ENCODE results near the gene TTLL5. TPM values are rescaled to one million over a fixed set of nuclear protein-coding genes. Genes with fewer than 3 reads are reported as not detected.

TTLL5 gene
- polyA plus RNA-seq, 1 experiment, result 24.1 TPM

DNA sequence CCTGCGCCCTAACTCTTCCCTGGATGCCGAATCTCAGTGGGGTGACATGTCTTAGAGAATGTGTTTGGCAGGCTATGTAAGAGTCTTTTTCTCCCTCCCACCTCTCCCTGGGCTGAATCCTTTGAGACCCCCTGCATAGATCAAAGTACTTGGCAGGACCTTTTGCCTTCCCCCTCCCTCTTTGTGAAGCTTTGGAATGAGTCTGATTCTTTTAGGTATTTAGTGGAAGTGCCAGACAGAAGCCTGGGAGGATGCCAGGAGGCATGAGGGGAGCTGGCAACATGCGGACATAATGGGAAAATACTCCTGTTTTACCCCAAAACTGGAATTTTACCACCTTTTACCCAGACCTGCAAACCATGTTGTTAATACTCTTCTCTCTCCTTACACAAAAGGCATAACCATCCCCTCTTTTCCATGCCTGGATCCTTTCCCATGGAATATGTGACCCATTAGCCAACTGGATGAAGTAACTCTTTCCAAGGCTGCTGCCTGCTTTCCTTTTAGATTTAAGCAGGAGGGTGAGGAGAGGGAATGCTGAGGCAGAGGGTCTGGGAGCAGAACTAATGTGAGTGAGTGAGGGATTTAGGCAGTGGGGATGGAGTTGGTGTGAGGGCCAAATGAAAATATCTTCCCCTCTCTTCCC lies 41.7 kb downstream of the TTLL5 start:
- no peaks in the 10 kb centered on the region for H3K27me3 ChIP-seq (ENCODE audit: control insufficient read depth, insufficient read depth, low read length)
- H3K4me3 ChIP-seq (ENCODE audit: low read depth, low read length), result no peak overlapping the region
- ChIA-PET POLR2A (no interaction called here), CTCF (interaction anchor here (0.6 to 3.7 kb wide), 3 partner anchors 7 to 204 kb away, joined by 3 to 26 read pairs (median 7); no protein-coding TSS in a partner anchor)
- no peaks in the 10 kb centered on the region for H3K9me3 ChIP-seq (ENCODE audit: control insufficient read depth, insufficient read depth, low read length)
- no peak overlapping the region for H3K27ac ChIP-seq (ENCODE audit: low read depth, low read length)
- TF ChIP-seq, protein P1, sequence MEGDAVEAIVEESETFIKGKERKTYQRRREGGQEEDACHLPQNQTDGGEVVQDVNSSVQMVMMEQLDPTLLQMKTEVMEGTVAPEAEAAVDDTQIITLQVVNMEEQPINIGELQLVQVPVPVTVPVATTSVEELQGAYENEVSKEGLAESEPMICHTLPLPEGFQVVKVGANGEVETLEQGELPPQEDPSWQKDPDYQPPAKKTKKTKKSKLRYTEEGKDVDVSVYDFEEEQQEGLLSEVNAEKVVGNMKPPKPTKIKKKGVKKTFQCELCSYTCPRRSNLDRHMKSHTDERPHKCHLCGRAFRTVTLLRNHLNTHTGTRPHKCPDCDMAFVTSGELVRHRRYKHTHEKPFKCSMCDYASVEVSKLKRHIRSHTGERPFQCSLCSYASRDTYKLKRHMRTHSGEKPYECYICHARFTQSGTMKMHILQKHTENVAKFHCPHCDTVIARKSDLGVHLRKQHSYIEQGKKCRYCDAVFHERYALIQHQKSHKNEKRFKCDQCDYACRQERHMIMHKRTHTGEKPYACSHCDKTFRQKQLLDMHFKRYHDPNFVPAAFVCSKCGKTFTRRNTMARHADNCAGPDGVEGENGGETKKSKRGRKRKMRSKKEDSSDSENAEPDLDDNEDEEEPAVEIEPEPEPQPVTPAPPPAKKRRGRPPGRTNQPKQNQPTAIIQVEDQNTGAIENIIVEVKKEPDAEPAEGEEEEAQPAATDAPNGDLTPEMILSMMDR (IDR thresholded peaks at IDR 0.05; ENCODE audit: low read depth, low read length), result no peak
- DNase-seq (ENCODE audit: low read depth, low spot score), result no peak

DNA sequence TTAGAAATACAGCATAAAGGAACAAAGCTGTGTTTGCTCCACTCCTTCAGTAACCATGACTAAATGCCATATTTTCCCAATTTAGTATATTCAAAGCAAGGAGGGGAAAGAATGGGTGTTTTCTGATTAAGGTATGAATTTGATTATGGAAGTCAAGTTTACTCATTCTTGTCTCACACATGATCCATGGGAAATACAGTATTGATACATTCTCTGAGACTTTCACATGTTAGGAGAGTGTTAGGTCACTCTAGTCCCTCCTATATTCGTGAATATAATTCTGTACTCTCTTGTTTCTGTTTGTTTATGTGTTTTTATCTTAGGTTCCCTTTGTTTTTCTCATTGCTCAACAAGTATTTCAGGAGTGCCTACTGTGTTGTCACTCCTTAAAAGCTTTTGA lies 42.4 kb downstream of the TTLL5 start:
- CTCF ChIA-PET, result interaction anchor here (2.9 kb wide), 1 partner anchor 279 kb away, joined by 15 read pairs; the partner anchor contains the start of gene TGFB3
- POLR2A ChIA-PET, result no interaction called here
- TF ChIP-seq, protein P1 (IDR thresholded peaks at IDR 0.05; ENCODE audit: low read depth, low read length), result no peak
- no peak overlapping the region for H3K4me3 ChIP-seq (ENCODE audit: low read depth, low read length)
- no peak for DNase-seq (ENCODE audit: low read depth, low spot score)
- H3K27me3 ChIP-seq (ENCODE audit: control insufficient read depth, insufficient read depth, low read length), result no peaks in the 10 kb centered on the region
- H3K27ac ChIP-seq (ENCODE audit: low read depth, low read length), result no peak overlapping the region
- H3K9me3 ChIP-seq (ENCODE audit: control insufficient read depth, insufficient read depth, low read length), result no peaks in the 10 kb centered on the region

DNA sequence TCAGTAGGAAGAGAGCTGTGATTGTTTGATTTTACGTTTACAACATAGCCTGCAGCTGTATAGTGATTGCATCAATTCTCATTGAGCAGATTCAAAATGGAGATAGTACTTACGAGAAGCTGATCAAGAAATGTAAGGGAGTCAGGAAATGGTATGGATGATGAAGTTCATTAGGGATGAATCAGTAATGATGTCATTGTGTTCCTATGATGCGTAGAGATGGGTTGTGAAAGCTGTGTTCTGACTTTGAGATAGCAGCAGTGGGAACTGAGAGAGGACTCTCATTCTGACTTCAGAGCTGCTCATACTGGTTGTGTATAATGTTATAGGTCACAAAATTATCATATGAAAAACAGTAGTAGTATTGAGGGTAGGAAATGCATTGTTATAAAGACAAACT lies 44.0 kb downstream of the TTLL5 start:
- no peak for DNase-seq (ENCODE audit: low read depth, low spot score)
- TF ChIP-seq, protein P1 (IDR thresholded peaks at IDR 0.05; ENCODE audit: low read depth, low read length), result no peak
- no peaks in the 10 kb centered on the region for H3K27me3 ChIP-seq (ENCODE audit: control insufficient read depth, insufficient read depth, low read length)
- no peak overlapping the region for H3K4me3 ChIP-seq (ENCODE audit: low read depth, low read length)
- H3K9me3 ChIP-seq (ENCODE audit: control insufficient read depth, insufficient read depth, low read length), result no peaks in the 10 kb centered on the region
- ChIA-PET POLR2A (no interaction called here), CTCF (interaction anchor here (1.1 to 2.9 kb wide), 4 partner anchors 51 to 277 kb away, joined by 3 to 15 read pairs (median 5); partner anchors contain the start of gene TGFB3)
- no peak overlapping the region for H3K27ac ChIP-seq (ENCODE audit: low read depth, low read length)

- ChIA-PET POLR2A (interaction anchor here (1.4 kb wide), 1 partner anchor 273 kb away, joined by 11 read pairs; the partner anchor contains the start of gene TGFB3), CTCF (interaction anchor here (0.5 to 8.6 kb wide), 85 partner anchors 8 to 1981 kb away, joined by 3 to 484 read pairs (median 5); partner anchors contain the start of genes IFT43 and TGFB3)
- no peaks in the 10 kb centered on the region for H3K27me3 ChIP-seq (ENCODE audit: control insufficient read depth, insufficient read depth, low read length)
- H3K4me3 ChIP-seq (ENCODE audit: low read depth, low read length), result no peak overlapping the region
- no peak overlapping the region for H3K27ac ChIP-seq (ENCODE audit: low read depth, low read length)
- DNase-seq (ENCODE audit: low read depth, low spot score), result peak; percentile 63
- H3K9me3 ChIP-seq (ENCODE audit: control insufficient read depth, insufficient read depth, low read length), result no peaks in the 10 kb centered on the region
- TF ChIP-seq, protein P1 (IDR thresholded peaks at IDR 0.05; ENCODE audit: low read depth, low read length), result peak; percentile 80
Measured at GRCh38 chr14:75709207-75709812, 48.3 kb downstream of the TTLL5 start.
